ENCODE measurements around the gene ZP1.
"Not testable (repeated sequence)": the region's sequence is repeated elsewhere in the genome, so short reads cannot be mapped to it uniquely, and the experiment has no call there.

ZP1 gene

GRCh38 chr11:60866911-60867870 is at the start of gene ZP1:
Gene ZP1, plus strand, starts transcription at chr11:60867542. Its CDS starts 20 bp downstream, at chr11:60867562.
- no peak for DNase-seq (ENCODE audit: low read depth)

GRCh38 chr11:60818057-60818456 is 49.3 kb upstream of the ZP1 start:
- DNase-seq (ENCODE audit: low read depth), result no peak

GRCh38 chr11:60821827-60822599 is 45.3 kb upstream of the ZP1 start:
- DNase-seq (ENCODE audit: low read depth), result no peak

- not testable (repeated sequence) for DNase-seq (ENCODE audit: low read depth)
Observed at GRCh38 chr11:60823745-60824306, 43.5 kb upstream of the ZP1 start.

- DNase-seq (ENCODE audit: low read depth), result no peak
Observed at GRCh38 chr11:60825118-60825517, 42.2 kb upstream of the ZP1 start.

- no peak for DNase-seq (ENCODE audit: low read depth)
Observed at GRCh38 chr11:60825790-60826189, 41.6 kb upstream of the ZP1 start.

- no peak for DNase-seq (ENCODE audit: low read depth)
Observed at GRCh38 chr11:60830478-60831142, 36.7 kb upstream of the ZP1 start.

GRCh38 chr11:60831143-60831500 is 36.2 kb upstream of the ZP1 start:
- DNase-seq (ENCODE audit: low read depth), result peak; percentile 70

GRCh38 chr11:60831501-60832079 is 35.8 kb upstream of the ZP1 start:
- peak; percentile 47 for DNase-seq (ENCODE audit: low read depth)

GRCh38 chr11:60834742-60835533 is 32.4 kb upstream of the ZP1 start:
- DNase-seq (ENCODE audit: low read depth), result no peak

GRCh38 chr11:60835534-60835846 is 31.9 kb upstream of the ZP1 start:
- DNase-seq (ENCODE audit: low read depth), result no peak

GRCh38 chr11:60836866-60837515 is 30.4 kb upstream of the ZP1 start:
- DNase-seq (ENCODE audit: low read depth), result no peak

- no peak for DNase-seq (ENCODE audit: low read depth)
Observed at GRCh38 chr11:60838132-60838531, 29.2 kb upstream of the ZP1 start.

- peak; percentile 86 for DNase-seq (ENCODE audit: low read depth)
Observed at GRCh38 chr11:60840470-60841430, 26.6 kb upstream of the ZP1 start.

- DNase-seq (ENCODE audit: low read depth), result peak; percentile 94
Observed at GRCh38 chr11:60841797-60842667, 25.3 kb upstream of the ZP1 start, which contains the start of gene CCDC86. Gene CCDC86, plus strand, starts transcription at chr11:60842113. Its CDS starts 12 bp downstream, at chr11:60842125.

- peak; percentile 59 for DNase-seq (ENCODE audit: low read depth)
Observed at GRCh38 chr11:60842668-60843600, 24.4 kb upstream of the ZP1 start.

All from iris pigment epithelial cell (primary cell).